GM23338 (cell line): Measurements from ENCODE around the gene RCCD1. TPM values are rescaled to one million over a fixed set of nuclear protein-coding genes. Genes with fewer than 3 reads are reported as not detected.
"Not testable (repeated sequence)": the region's sequence is repeated elsewhere in the genome, so short reads cannot be mapped to it uniquely, and the experiment has no call there.

Experiments used
- ATAC-seq: fragments of 200-7000 bp; cut with Tn5 transposase; 3 replicates; pipeline ENCODE4 v1.9.1; 2020
- DNase-seq: peaks from one replicate; pipeline ENCODE4 v3.0.0-alpha.2; 2015; ENCODE audit warnings: low spot score
- H2AFZ ChIP-seq: fragments of 200-600 bp; sonication (generic); 2 replicates; pipeline ENCODE4 v1.8.0; 2016; ENCODE audit warnings: antibody characterized with exemption, mild to moderate bottlenecking, moderate library complexity
- H3F3A ChIP-seq: fragments of 200-600 bp; sonication (generic); replicated peaks from 2 replicates; pipeline ENCODE4 v1.8.0; 2017; ENCODE audit warnings: antibody characterized with exemption, mixed run types, low read depth
- H3K27ac ChIP-seq: fragments of 200-600 bp; sonication (generic); 2 replicates; pipeline ENCODE4 v1.6.1; 2016; ENCODE audit warnings: low read depth
- H3K27me3 ChIP-seq: fragments of 200-600 bp; sonication (generic); 2 replicates; pipeline ENCODE4 v1.8.0; 2016; ENCODE audit warnings: mild to moderate bottlenecking, mixed run types, moderate library complexity; ENCODE audit not compliant: insufficient read depth
- H3K36me3 ChIP-seq: fragments of 200-600 bp; sonication (generic); 2 replicates; pipeline ENCODE4 v1.8.0; 2016; ENCODE audit warnings: mild to moderate bottlenecking; ENCODE audit not compliant: insufficient read depth
- H3K4me1 ChIP-seq: fragments of 200-600 bp; sonication (generic); 2 replicates; pipeline ENCODE4 v1.8.0; 2016; ENCODE audit warnings: mild to moderate bottlenecking, moderate library complexity; ENCODE audit not compliant: insufficient read depth
- H3K4me2 ChIP-seq: fragments of 200-600 bp; sonication (generic); 2 replicates; pipeline ENCODE4 v1.7.1; 2017; ENCODE audit warnings: mixed run types
- H3K4me3 ChIP-seq: fragments of 200-600 bp; sonication (generic); 2 replicates; pipeline ENCODE4 v1.6.1; 2016; ENCODE audit warnings: mixed run types
- H3K79me2 ChIP-seq: fragments of 200-600 bp; sonication (generic); replicated peaks from 2 replicates; pipeline ENCODE4 v1.8.0; 2017; ENCODE audit warnings: mild to moderate bottlenecking; ENCODE audit not compliant: insufficient read depth
- H3K9me2 ChIP-seq: fragments of 200-600 bp; sonication (generic); 2 replicates; pipeline ENCODE4 v1.8.0; 2017; ENCODE audit not compliant: insufficient read depth
- H4K20me1 ChIP-seq: fragments of 200-600 bp; sonication (generic); replicated peaks from 2 replicates; pipeline ENCODE4 v1.8.0; 2017; ENCODE audit warnings: mild to moderate bottlenecking; ENCODE audit not compliant: insufficient read depth
- H3K27ac Mint-ChIP-seq: 2 replicates; pipeline ENCODE4 v1.8.0; 2020; ENCODE audit warnings: inconsistent platforms, mild to moderate bottlenecking, moderate library complexity, mixed read lengths
- H3K27me3 Mint-ChIP-seq: 3 replicates; pipeline ENCODE4 v1.8.0; 2022; ENCODE audit warnings: low read depth, mild to moderate bottlenecking, moderate library complexity, mixed read lengths, inconsistent platforms; ENCODE audit not compliant: insufficient read depth, poor library complexity
- H3K36me3 Mint-ChIP-seq: 3 replicates; pipeline ENCODE4 v1.8.0; 2021; ENCODE audit warnings: low read depth, mild to moderate bottlenecking, inconsistent platforms, moderate library complexity, mixed read lengths
- H3K4me1 Mint-ChIP-seq: 3 replicates; pipeline ENCODE4 v1.8.0; 2020; ENCODE audit warnings: mild to moderate bottlenecking, inconsistent platforms, mixed read lengths
- H3K4me3 Mint-ChIP-seq: 3 replicates; pipeline ENCODE4 v1.8.0; 2021; ENCODE audit warnings: moderate library complexity, mild to moderate bottlenecking, inconsistent platforms, mixed read lengths
- H3K9me3 Mint-ChIP-seq: 3 replicates; pipeline ENCODE4 v1.8.0; 2020; ENCODE audit warnings: moderate library complexity, mild to moderate bottlenecking, inconsistent platforms, mixed read lengths
- EZH2 ChIP-seq: fragments of 200-600 bp; sonication (generic); IDR thresholded peaks from one replicate; pipeline ENCODE4 v1.8.0; 2017; ENCODE audit warnings: antibody characterized with exemption, mild to moderate bottlenecking, low read depth; ENCODE audit not compliant: unreplicated experiment
- EZH2phosphoT487 ChIP-seq: fragments of 200-600 bp; sonication (generic); IDR thresholded peaks from one replicate; pipeline ENCODE4 v1.8.1; 2018; ENCODE audit warnings: antibody characterized with exemption; ENCODE audit not compliant: unreplicated experiment
- NANOG ChIP-seq: IDR thresholded peaks from 2 replicates; pipeline ENCODE4 v1.6.1; 2016; ENCODE audit warnings: antibody characterized with exemption, borderline replicate concordance
- POLR2AphosphoS5 ChIP-seq: IDR thresholded peaks from 2 replicates; pipeline ENCODE4 v1.6.1; 2016; ENCODE audit warnings: antibody characterized with exemption, low read depth
- REST ChIP-seq: IDR thresholded peaks from one replicate; pipeline ENCODE4 v1.6.1; 2018; ENCODE audit warnings: antibody characterized with exemption; ENCODE audit not compliant: unreplicated experiment
- ZNF331 ChIP-seq: fragments of 250-450 bp; sonication (Bioruptor Pico); IDR thresholded peaks from 2 replicates; pipeline ENCODE4 v1.5.0; 2020; ENCODE audit warnings: low read depth, mild to moderate bottlenecking, moderate library complexity
- polyA plus RNA-seq: library from polyadenylated mRNA; unstranded; fragments of >200 nt; fragmentation: Nextera tagmentation; extraction: Ambion mirVana; gene quantifications from 2 replicates; pipeline ENCODE4 v1.2.1, GENCODE V29; 2016
- total RNA-seq: library from RNA; depleted of rRNA; stranded (reverse); fragments of >200 nt; shearing (Covaris generic); gene quantifications from 2 replicates; pipeline ENCODE4 v1.2.3, GENCODE V29; 2014
- TF ChIP-seq, protein P1 (sequence below): fragments of 250-450 bp; sonication (Bioruptor Pico); IDR thresholded peaks from 2 replicates; pipeline ENCODE4 v1.5.0; 2020; ENCODE audit warnings: mild to moderate bottlenecking, moderate library complexity

Gene RCCD1
- total and polyA plus RNA-seq, 2 experiments from 2014 or later, result 10.8 to 17.1 TPM

GRCh38 chr15:90921887-90922286 lies 32.8 kb upstream of the RCCD1 start (continued):
- TF ChIP-seq, protein P1, sequence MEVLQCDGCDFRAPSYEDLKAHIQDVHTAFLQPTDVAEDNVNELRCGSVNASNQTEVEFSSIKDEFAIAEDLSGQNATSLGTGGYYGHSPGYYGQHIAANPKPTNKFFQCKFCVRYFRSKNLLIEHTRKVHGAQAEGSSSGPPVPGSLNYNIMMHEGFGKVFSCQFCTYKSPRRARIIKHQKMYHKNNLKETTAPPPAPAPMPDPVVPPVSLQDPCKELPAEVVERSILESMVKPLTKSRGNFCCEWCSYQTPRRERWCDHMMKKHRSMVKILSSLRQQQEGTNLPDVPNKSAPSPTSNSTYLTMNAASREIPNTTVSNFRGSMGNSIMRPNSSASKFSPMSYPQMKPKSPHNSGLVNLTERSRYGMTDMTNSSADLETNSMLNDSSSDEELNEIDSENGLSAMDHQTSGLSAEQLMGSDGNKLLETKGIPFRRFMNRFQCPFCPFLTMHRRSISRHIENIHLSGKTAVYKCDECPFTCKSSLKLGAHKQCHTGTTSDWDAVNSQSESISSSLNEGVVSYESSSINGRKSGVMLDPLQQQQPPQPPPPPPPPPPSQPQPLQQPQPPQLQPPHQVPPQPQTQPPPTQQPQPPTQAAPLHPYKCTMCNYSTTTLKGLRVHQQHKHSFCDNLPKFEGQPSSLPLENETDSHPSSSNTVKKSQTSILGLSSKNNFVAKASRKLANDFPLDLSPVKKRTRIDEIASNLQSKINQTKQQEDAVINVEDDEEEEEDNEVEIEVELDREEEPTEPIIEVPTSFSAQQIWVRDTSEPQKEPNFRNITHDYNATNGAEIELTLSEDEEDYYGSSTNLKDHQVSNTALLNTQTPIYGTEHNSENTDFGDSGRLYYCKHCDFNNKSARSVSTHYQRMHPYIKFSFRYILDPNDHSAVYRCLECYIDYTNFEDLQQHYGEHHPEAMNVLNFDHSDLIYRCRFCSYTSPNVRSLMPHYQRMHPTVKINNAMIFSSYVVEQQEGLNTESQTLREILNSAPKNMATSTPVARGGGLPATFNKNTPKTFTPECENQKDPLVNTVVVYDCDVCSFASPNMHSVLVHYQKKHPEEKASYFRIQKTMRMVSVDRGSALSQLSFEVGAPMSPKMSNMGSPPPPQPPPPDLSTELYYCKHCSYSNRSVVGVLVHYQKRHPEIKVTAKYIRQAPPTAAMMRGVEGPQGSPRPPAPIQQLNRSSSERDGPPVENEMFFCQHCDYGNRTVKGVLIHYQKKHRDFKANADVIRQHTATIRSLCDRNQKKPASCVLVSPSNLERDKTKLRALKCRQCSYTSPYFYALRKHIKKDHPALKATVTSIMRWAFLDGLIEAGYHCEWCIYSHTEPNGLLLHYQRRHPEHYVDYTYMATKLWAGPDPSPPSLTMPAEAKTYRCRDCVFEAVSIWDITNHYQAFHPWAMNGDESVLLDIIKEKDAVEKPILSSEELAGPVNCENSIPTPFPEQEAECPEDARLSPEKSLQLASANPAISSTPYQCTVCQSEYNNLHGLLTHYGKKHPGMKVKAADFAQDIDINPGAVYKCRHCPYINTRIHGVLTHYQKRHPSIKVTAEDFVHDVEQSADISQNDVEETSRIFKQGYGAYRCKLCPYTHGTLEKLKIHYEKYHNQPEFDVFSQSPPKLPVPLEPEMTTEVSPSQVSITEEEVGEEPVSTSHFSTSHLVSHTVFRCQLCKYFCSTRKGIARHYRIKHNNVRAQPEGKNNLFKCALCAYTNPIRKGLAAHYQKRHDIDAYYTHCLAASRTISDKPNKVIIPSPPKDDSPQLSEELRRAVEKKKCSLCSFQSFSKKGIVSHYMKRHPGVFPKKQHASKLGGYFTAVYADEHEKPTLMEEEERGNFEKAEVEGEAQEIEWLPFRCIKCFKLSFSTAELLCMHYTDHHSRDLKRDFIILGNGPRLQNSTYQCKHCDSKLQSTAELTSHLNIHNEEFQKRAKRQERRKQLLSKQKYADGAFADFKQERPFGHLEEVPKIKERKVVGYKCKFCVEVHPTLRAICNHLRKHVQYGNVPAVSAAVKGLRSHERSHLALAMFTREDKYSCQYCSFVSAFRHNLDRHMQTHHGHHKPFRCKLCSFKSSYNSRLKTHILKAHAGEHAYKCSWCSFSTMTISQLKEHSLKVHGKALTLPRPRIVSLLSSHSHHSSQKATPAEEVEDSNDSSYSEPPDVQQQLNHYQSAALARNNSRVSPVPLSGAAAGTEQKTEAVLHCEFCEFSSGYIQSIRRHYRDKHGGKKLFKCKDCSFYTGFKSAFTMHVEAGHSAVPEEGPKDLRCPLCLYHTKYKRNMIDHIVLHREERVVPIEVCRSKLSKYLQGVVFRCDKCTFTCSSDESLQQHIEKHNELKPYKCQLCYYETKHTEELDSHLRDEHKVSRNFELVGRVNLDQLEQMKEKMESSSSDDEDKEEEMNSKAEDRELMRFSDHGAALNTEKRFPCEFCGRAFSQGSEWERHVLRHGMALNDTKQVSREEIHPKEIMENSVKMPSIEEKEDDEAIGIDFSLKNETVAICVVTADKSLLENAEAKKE (CRISPR knock-in tag), result no peak
- TF ChIP-seq REST (no peak), ZNF331 (CRISPR knock-in tag) (no peak), EZH2 (no peak), POLR2AphosphoS5 (no peak), EZH2phosphoT487 (no peak), NANOG (no peak)

DNA sequence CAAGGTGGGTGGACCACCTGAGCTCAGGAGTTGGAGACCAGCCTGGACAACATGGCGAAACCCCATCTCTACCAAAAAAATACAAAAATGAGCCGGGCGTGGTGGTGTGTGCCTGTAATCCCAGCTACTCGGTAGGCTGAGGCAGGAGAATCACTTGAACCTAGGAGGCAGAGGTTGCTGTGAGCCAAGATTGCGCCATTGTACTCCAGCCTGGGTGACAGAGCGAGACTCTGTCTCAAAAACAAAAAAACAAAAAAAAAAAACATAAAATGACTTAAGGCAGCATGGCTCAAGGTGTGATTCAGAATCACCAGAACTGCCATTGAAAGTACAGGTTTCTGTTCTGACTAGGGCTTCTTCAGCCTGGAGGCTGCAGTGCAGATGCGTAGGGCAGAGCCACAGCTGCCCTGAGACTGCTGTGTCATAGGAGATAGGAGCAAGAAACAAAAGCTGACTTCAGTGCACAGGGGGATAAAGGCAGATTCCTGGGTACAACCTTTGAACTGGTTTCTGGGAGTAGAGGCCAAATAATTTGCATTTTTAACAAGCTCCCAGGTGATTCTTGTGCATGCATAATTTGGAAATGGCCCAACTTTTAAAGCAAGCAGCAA lies 31.9 kb upstream of the RCCD1 start:
- H3K9me3 Mint-ChIP-seq, H3K36me3 Mint-ChIP-seq, H3K27me3 ChIP-seq, H2AFZ ChIP-seq, H3K36me3 ChIP-seq, H3K79me2 ChIP-seq, H3K4me1 ChIP-seq, H3K9me2 ChIP-seq, H3K4me3 ChIP-seq, H3K27ac ChIP-seq, H4K20me1 ChIP-seq, DNase-seq, H3K4me3 Mint-ChIP-seq, H3K4me1 Mint-ChIP-seq, H3K4me2 ChIP-seq, H3K27me3 Mint-ChIP-seq, H3F3A ChIP-seq: not testable (repeated sequence)
- peak overlapping the region; percentile 95 for H3K27ac Mint-ChIP-seq
- peak; percentile 69 for ATAC-seq
